Mucosa of descending colon (tissue), 3 donors: Measurements from ENCODE around the gene CEP250. TPM values are rescaled to one million over a fixed set of nuclear protein-coding genes. Genes with fewer than 3 reads are reported as not detected.
A peak's percentile ranks its signal among the peaks of the same experiment; 100 is the strongest.

Experiments used
- ATAC-seq: fragments of 200-7000 bp; cut with Tn5 transposase; one replicate; pipeline ENCODE4 v1.9.1; 2020; ENCODE audit warnings: mild to moderate bottlenecking, moderate library complexity
- DNase-seq, 3 donors: peaks; one replicate each; pipeline ENCODE4 v3.0.0-alpha.2; 2020
- H3K36me3 ChIP-seq: fragments of 200-600 bp; one replicate; pipeline ENCODE4 v1.8.0; 2021; ENCODE audit warnings: low read depth, mild to moderate bottlenecking
- H3K4me1 ChIP-seq: fragments of 200-600 bp; one replicate; pipeline ENCODE4 v1.8.0; 2021; ENCODE audit warnings: low read depth, mild to moderate bottlenecking
- H3K4me3 ChIP-seq: fragments of 200-600 bp; one replicate; pipeline ENCODE4 v1.8.0; 2021; ENCODE audit warnings: mild to moderate bottlenecking
- H3K9me3 ChIP-seq: fragments of 200-600 bp; one replicate; pipeline ENCODE4 v1.8.0; 2021; ENCODE audit warnings: mild to moderate bottlenecking
- CTCF ChIP-seq: fragments of 200-600 bp; IDR thresholded peaks from one replicate; pipeline ENCODE4 v1.8.0; 2022; ENCODE audit warnings: antibody characterized with exemption, mild to moderate bottlenecking
- intact Hi-C, 2 donors: fragments of 100-400 bp; cut with DNase I in 1 of 2; cut with micrococcal nuclease in 1 of 2; formaldehyde crosslinking; loops; one replicate each; pipeline versions ENCODE4 v1.11.0 to v1.11.1; 2022; cut with DNase I, micrococcal nuclease
- total RNA-seq, 3 donors: library from RNA; stranded (reverse); fragmentation: NEBNext Ultra II Directional in 2 of 3; extraction: Animal tissue kit (Norgen Biotek cat#: 25700) in 2 of 3; gene quantifications; one replicate each; pipeline versions ENCODE4 v1.2.1 to v1.2.4, GENCODE V29; 2021 to 2023
- donor health status: DM: no; HTN: no; CAD: no; lungs with moderate emphysema.
- donor health status: DM: no; HTN: no; CAD: no.
- donor health status: DM: no; HTN: yes; CAD: no.

The CEP250 gene
- total RNA-seq, 3 donors from 2014 or later, result 18.1 to 37.8 (median 27.3) TPM

GRCh38 chr20:35523298-35523888 lies 68.0 kb downstream of the CEP250 start:
- ATAC-seq (peak; percentile 60), DNase-seq (no peak)
- no peak overlapping the region for H3K4me3 ChIP-seq
- H3K9me3 ChIP-seq, result no peaks in the 10 kb centered on the region
- no peak for TF ChIP-seq CTCF
- no peaks in the 10 kb centered on the region for H3K4me1 ChIP-seq
- intact Hi-C loops, result no loop called here
- no peaks in the 10 kb centered on the region for H3K36me3 ChIP-seq

- DNase-seq, result no peak
- no peak overlapping the region for H3K4me3 ChIP-seq
- intact Hi-C loops, result no loop called here
- no peaks in the 10 kb centered on the region for H3K4me1 ChIP-seq
- H3K9me3 ChIP-seq, result no peaks in the 10 kb centered on the region
- no peaks in the 10 kb centered on the region for H3K36me3 ChIP-seq
- ATAC-seq, result no peak
- no peak for TF ChIP-seq CTCF
These were observed 70.2 kb downstream of the CEP250 start for GRCh38 chr20:35525639-35526038.

- H3K4me1 ChIP-seq, result no peaks in the 10 kb centered on the region
- DNase-seq (no peak), ATAC-seq (no peak)
- no peak for TF ChIP-seq CTCF
- intact Hi-C loops, result no loop called here
- no peak overlapping the region for H3K4me3 ChIP-seq
- H3K36me3 ChIP-seq, result no peaks in the 10 kb centered on the region
- no peaks in the 10 kb centered on the region for H3K9me3 ChIP-seq
These were observed 71.8 kb downstream of the CEP250 start for GRCh38 chr20:35527122-35527769.

- Histone ChIP-seq H3K9me3 (no peaks in the 10 kb centered on the region), H3K4me3 (no peak within 1 kb of the TSS), H3K36me3 (no peaks in the 10 kb centered on the region), H3K4me1 (no peaks in the 10 kb centered on the region)
- intact Hi-C loops, result no loop called here
- DNase-seq (no peak), ATAC-seq (no peak)
- TF ChIP-seq CTCF, result no peak
These were observed 74.2 kb downstream of the CEP250 start, which contains the start of gene C20orf173 for GRCh38 chr20:35529552-35529951. C20orf173 (minus strand) TSS chr20:35529652; CDS start chr20:35529373, 279 bp downstream.

GRCh38 chr20:35539756-35540212 lies 84.4 kb downstream of the CEP250 start:
- intact Hi-C loops, result no loop called here
- peak; percentile 56 for ATAC-seq
- TF ChIP-seq CTCF, result no peak
- DNase-seq, result peak; percentile 68 to 79 (median 69)
- H3K9me3 ChIP-seq, result no peaks in the 10 kb centered on the region
- no peaks in the 10 kb centered on the region for H3K4me1 ChIP-seq
- H3K4me3 ChIP-seq, result no peak overlapping the region
- no peaks in the 10 kb centered on the region for H3K36me3 ChIP-seq
